Measurements from ENCODE around the gene NEU1.
A peak's percentile ranks its signal among the peaks of the same experiment; 100 is the strongest.
"Not testable (repeated sequence)": the region's sequence is repeated elsewhere in the genome, so short reads cannot be mapped to it uniquely, and the experiment has no call there.

The NEU1 gene

DNA sequence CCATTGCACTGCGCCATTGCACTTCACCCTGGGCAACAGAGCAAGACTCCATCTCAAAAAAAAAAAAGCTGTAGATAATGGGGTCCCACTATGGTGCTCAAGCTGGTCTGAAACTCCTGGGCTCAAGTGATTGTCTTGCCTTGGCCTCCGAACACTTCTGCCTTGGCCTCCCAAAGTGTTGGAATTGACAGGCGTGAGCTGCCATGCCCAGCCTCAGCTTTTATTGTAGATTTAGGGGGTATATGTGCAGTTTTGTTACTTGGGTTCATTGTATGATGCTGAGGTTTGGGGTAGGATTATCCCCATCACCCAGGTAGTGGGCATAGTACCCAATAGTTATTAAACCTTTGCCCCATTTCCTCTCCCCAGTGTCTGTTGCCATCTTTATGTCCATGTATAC, 23.7 kb downstream of the NEU1 start:
- DNase-seq (ENCODE audit: low read depth) = no peak

DNA sequence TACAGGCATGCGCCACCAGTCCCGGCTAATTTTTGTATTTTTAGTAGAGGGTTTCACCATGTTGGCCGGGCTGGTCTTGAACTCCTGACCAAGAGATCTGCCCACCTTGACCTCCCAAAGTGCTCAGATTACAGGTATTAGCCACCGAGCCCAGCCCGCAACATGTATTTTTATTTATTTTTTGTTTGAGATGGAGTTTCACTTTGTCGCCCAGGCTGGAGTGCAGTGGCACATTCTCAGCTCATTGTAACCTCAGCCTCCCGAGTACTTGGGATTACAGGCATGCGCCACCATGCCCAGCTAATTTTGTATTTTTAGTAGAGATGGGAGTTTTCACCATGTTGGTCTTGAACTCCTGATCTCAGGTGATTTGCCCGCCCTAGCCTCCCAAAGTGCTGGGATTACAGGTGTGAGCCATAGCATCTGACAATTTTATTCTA, 24.5 kb downstream of the NEU1 start:
- not testable (repeated sequence) for DNase-seq (ENCODE audit: low read depth)

DNA sequence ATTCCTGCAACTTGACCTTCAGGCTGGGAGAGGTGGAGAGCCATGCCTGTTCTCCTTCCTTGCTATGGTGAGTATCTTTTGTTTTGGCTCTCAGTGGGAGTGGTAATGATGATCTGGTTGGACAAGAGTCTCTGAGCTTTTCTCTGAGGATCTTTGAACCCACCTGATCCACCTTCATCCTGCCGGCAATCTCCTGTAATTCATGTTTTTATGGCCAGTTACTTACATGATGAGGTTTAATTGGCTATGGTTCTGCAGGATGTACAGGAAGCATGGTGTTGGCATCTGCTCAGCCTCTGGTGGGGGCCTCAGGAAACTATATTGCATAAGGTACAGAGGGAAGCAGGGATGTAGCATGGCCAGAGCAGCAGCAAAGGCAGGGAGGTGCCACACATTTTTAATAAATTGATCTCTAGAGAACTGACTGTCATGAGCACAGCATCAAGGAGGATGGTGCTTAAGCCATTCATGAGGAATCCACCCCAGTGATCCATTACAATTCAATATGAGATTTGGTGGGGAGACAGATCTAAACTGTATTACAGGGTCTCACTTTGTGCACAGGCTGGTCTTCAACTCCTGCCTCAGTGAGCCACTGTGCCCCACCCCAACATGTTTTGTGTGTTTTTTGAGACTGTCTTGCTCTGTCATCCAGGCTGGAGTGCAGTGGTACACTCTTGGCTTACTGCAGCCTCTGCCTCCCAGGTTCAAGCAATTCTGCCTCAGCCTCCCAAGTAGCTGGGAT, 25.1 kb downstream of the NEU1 start:
- no peak for DNase-seq (ENCODE audit: low read depth)

DNA sequence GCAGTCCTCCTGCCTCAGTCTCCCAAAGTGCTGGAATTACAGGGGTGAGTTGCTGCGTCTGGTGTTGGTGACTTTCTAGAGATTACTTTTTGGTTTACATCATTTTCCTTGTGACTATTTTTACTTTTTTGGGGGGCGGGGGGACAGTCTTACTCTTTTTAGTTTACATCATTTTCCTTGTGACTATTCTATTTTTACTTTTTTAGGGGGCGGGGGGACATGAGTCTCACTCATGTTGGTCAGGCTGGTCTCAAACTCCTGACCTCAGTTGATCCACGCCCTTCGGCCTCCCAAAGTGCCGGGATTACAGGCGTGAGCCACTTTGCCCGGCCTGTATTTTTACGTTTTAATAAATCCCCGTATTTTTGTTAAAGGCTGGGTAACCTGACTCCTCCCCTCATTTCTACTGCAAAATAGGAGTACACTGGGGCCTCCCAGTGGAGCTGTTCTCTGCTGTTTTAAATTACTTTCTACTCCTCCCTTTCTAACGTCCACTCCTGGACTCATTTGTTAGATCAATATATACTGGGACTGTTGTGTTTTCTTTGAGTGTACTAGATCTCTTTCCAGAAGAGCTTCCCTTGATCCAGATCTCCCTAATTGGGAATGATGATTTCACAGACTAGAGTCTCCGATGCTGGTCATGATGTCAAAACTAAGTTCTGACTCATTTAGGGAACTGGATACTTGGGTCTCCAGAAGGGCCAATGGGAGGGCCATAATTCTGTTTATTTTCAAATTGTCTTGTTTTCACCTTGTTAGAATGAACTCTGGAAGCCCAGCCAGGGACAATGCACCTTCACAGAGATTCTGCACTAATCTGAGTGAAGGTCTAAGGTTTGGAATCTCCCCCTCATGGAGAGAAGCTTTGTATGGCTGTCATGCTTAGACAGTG, 25.9 kb downstream of the NEU1 start:
- no peak for DNase-seq (ENCODE audit: low read depth)

DNA sequence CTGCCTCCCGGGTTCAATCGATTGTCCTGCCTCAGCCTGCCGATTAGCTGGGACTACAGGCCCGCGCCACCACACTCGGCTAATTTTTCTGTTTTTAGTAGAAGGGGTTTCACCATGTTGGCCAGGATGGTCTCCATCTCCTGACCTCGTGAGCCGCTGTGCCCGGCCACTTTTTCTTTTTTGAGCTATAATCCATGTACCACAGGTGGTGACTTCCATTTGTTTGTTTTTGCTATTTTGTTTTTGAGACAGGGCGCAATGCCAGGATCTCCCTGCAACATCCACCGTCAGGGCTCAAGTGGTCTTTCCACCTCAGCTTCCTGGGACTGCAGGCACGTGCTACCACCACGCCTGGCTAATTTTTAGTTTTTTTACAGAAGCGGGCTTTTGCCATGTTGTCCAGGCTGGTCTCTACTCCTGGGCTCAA, 26.6 kb downstream of the NEU1 start:
- no peak for DNase-seq (ENCODE audit: low read depth)

DNA sequence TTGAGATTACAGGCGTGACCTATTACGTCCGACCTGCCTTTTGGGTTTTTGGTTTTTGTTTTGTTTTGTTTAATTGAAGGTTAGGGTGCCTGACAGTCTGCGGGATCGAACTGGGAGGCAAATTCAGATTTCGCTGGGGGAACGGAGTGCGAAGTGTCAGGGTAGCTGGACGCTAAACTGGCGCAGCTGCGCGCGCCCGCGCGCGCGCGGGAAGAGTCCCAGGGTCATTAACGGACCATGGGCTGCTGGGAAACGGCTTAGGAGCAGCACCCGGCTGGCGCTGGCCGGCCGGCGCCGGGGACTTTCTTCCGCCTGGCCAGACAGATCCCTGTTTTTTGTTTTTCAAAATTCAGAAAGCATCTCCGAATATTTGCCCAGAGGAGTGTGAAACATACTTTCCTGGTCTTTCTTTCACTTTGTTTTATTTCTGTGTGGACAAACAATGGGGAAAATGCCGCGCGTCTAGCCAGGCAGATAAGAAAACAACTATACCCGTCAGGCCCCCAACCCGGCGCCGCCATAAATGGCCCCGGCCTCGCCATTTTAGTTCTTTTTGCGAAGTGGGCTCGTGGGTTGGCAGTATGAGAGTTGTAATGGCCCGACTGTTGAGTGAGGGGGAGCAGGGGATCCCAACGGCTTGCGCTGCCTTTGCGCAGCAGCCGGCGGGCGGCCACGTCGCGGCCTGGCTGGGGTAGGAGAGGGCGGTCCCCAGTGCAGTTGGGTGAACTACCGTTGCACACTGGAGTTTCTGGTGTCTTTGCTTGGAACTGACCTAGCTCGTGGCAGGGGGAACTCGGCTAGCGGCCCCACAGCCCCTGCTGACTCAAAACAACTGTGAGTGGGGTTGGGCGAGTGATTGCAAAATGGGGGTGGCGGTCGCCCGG, 28.0 kb downstream of the NEU1 start:
- DNase-seq (ENCODE audit: low read depth) = peak; percentile 63

DNA sequence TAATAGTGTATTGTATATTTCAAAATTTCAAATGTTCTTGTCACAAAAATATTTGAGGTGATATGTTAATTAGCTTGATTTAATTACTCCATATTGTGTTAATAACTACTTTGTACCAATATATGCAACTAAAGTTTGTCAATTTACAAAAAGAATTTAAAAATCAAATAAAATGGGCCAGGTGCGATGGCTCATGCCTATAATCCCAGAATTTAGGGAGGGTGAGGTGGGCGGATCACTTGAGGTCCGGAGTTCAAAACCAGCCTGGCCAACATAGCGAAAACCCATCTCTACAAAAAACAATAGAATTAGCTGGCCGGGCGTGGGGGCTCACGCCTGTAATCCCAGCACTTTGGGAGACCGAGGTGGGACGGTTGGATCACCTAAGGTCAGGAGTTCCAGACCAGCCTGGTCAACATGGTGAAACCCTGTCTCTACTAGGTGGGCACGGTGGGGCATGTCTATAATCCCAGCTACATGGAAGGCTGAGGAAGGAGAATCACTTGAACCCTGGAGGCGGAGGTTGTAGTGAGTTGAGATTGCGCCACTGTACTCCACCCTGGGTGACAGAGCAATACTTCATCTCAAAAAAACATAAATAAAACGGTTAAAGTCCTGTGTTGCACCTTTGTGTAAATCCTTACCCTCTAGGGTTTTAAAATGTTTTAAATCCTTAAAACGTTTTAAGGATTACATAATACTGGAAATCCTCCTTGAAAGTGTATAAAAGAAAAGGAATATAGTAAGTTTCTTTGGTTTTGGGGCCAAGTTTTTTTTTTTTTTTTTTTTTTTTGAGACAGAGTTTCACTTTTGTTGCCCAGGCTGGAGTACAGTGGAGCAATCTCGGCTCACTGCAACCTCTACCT, 31.0 kb downstream of the NEU1 start:
- DNase-seq (ENCODE audit: low read depth) = no peak

DNA sequence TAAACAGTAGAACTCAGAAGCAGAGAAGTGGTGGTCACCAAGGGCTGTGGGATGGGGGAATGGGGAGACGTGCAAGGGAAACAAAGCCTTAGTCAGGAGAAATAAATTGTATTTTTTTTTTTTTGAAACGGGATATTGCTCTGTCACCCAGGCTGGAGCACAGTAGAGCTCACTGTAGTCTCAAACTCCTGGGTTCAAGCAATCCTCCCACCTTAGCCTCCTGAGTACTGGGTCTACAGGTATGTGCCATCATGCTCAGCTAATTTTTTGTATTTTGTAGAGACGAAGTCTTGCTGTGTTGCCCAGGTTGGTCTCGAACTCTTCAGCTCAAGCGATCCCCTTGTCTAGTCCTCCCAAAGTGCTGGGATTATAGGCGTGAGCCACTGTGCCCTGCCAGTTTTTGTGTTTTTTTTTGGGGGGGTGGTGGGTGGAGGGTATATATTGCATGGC, 31.7 kb downstream of the NEU1 start:
- no peak for DNase-seq (ENCODE audit: low read depth)

DNA sequence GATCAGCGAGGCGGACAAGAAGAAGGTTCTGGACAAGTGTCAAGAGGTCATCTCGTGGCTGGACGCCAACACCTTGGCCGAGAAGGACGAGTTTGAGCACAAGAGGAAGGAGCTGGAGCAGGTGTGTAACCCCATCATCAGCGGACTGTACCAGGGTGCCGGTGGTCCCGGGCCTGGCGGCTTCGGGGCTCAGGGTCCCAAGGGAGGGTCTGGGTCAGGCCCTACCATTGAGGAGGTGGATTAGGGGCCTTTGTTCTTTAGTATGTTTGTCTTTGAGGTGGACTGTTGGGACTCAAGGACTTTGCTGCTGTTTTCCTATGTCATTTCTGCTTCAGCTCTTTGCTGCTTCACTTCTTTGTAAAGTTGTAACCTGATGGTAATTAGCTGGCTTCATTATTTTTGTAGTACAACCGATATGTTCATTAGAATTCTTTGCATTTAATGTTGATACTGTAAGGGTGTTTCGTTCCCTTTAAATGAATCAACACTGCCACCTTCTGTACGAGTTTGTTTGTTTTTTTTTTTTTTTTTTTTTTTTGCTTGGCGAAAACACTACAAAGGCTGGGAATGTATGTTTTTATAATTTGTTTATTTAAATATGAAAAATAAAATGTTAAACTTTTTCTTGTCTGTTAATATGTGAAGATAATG, 32.9 kb downstream of the NEU1 start:
- no peak for DNase-seq (ENCODE audit: low read depth)

DNA sequence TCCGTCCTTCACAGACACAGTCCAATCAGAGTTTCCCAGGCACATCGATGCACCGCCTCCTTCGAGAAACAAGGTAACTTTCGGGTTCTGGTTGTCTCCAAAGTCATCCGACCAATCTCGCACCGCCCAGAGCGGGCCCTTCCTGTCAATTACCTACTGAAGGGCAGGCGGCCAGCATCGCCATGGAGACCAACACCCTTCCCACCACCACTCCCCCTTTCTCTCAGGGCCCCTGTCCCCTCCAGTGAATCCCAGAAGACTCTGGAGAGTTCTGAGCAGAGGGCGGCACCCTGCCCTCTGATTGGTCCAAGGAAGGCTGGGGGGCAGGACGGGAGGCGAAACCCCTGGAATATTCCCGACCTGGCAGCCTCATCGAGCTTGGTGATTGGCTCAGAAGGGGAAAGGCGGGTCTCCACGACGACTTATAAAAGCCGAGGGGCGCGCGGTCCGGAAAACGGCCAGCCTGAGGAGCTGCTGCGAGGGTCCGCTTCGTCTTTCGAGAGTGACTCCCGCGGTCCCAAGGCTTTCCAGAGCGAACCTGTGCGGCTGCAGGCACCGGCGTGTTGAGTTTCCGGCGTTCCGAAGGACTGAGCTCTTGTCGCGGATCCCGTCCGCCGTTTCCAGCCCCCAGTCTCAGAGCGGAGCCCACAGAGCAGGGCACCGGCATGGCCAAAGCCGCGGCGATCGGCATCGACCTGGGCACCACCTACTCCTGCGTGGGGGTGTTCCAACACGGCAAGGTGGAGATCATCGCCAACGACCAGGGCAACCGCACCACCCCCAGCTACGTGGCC, 35.1 kb downstream of the NEU1 start, which contains the start of gene HSPA1B:
HSPA1B (plus strand) TSS at position 453 of the 794 bp plus-strand sequence; CDS start at position 666, 213 bp downstream.
- peak; percentile 85 for DNase-seq (ENCODE audit: low read depth)

DNA sequence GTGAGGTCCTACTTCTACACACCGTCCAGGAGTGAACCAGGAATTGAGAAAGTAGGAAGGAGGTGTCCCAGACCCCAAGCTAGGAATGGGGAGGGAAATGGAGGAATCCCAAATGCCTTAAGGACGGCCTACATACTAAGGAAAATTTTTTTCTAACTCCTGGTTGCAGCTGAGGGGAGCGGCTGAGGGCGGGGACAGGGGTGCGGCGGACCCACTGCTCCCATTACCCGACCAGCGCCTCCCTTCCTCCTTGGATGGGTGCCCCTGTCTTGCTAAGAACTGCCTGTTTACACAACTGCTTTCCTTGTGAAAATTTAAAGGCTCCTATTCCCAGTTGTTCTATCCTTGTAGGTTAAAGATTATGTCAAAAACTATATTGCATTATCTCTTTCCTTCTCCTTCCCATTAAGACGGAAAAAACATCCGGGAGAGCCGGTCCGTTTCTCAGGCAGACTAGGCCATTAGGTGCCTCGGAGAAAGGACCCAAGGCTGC, 35.8 kb downstream of the NEU1 start:
- DNase-seq (ENCODE audit: low read depth) = no peak

DNA sequence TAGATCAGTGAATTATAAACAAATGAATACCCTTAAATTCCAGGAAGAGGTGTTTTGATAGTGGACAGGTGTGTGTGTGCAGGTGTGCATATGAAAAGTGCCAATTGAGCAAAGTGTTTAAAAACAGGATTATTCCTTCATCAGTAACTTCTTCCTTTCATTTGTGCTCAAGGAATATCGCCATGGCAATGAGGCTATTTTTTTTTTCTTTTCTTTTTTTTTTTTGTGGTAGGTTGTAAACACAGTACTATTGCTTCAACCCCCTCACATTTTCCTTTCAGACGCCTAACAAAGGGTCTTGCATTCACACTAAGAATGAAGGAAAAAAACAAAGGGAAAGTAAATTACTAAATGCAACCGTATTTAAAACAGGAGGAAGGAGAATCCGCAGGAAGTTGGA, 37.1 kb downstream of the NEU1 start:
- no peak for DNase-seq (ENCODE audit: low read depth)

DNA sequence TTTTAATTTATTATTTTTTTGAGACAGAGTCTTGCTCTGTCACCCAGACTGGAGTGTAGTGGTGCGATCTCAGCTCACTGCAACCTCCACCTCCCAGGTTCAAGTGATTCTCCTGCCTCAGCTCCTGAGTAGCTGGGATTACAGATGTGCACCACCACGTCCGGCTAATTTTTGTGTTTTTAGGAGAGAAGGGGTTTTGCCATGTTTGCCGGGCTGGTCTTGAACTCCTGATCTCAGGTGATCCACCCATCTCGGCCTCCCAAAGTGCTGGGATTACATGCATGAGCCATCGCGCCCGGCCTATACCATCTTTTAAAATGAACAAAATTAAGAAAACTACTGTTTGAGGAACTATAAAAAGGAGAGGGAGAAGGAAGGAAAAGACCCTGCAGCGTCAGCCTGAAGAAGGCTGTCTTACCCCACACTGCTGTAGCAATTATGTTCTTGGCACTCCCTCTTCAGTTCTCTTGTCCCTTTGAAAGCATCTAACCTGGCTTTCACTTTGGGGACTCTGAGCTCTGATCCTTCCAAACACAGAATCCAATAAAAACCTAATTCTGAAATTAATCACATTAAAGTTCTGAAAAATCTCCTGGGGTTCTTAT, 38.9 kb downstream of the NEU1 start:
- not testable (repeated sequence) for DNase-seq (ENCODE audit: low read depth)

DNA sequence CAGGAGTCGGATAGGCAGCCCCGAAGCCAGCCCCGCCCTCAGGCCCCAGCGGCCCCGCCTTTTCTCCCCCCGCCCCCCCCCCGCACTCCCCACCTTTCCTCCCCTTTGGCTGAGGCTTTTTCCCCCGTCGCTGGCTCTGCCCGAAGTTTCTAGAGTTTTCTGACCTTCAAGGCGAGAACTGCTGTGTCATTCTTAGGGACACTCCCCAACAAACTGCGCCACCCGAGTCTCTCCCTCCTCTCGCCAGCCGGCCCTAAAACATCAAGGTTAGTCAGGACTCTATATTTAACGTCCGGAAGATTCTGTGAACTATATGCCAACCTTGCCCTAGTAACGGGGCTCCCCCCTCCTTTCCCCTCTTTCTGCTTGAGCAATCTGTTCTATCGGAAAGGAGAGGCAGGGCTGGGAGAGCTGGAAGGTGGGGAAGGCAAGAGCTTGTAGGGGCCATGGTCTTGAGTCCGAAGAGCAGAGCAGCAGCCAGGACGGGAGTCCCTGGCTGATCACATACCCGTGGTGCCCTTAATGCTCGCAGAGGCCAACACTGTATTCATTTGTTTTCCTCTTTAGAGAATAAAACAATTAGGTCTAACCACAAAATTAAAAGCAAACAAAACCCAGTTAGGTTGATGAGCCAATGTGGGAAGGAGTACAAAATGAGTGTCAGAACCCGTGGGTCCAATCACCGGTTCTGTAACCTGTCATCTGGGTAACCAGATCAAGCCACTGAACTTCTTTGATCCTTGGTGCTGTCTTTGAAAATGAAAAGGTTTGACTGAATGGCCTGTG, 40.4 kb downstream of the NEU1 start:
- peak; percentile 47 for DNase-seq (ENCODE audit: low read depth)

DNA sequence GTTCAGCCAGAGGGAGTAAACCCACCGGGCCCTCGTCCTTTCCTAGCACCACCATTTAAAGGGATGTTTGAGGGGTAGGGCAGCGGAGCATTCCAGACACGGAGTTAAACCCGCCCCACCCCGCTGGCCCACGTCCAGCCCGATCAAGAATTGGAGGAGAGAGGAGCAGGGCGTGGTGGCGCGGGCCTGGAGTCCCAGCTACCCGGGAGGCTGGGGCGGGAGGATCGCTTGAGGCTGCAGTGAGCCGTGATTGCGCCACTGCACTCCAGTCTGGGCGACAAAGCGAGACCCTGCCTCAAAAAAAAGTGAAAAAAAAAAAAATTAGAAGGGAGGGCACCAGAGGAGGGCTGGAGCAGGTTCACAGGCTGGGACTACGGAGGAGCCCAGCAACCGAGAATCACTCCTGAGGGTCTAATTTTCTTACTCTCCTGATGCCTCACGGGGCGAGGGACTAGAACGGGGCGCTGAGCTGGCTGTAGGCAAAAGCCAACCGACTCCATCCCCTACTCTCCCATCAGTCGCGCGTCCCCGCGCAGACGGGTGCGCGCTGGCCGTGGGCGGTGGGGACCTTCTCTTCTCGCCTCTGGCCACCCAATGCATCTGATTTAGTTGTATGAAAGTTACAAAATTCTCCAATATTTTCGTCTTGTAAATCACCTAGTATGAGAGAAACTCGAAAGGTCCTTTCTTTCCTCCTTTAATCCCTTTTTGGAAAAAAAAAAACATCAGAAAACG, 41.2 kb downstream of the NEU1 start:
- peak; percentile 55 for DNase-seq (ENCODE audit: low read depth)

DNA sequence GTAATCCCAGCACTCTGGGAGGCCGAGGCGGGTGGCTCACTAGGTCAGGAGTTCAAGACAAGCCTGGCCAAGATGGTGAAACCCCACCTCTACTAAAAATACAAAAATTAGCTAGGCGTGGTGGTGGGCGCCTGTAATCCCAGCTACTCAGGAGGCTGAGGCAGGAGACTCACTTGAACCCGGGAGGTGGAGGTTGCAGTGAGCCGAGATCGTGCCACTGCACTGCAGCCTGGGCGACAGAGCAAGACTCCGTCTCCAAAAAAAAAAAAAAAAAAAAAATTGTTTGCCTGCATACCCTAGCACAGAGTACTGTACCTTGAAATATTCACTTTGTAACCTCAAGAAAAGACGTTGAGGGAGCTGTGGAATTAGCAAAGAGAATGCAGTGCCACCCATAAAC, 42.2 kb downstream of the NEU1 start:
- DNase-seq (ENCODE audit: low read depth) = not testable (repeated sequence)

DNA sequence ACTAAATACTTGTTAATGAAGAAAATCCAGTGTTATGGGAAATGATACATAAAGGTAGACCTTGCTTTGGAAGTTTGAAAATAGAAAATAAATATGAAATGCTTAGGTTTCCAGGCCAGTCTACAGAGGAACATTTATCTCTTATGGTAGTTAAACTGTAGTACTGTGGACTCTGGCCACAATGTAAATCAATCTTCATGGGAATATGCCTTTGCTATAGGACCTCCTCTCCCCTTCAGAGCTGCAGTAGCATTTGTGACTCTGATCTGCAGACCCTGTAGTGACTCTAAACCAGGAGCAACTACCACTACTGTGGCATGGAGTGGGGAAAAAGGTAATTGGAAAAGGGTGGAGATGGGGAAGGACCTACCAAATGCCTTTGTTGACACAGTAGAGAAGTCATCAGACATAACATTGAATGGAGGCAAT, 42.7 kb downstream of the NEU1 start:
- DNase-seq (ENCODE audit: low read depth) = no peak
